Medulla oblongata (tissue), 1 donor: Measurements from ENCODE around the gene ATP1B3.
"Not testable (repeated sequence)": the region's sequence is repeated elsewhere in the genome, so short reads cannot be mapped to it uniquely, and the experiment has no call there.

Experiments
- DNase-seq: peaks from one replicate; pipeline ENCODE4 v3.0.0-alpha.2; 2015; ENCODE audit errors: extremely low spot score

Gene ATP1B3

GRCh38 chr3:141904203-141904602 is 27.8 kb downstream of the ATP1B3 start:
- no peak for DNase-seq

- DNase-seq: no peak
Measured at GRCh38 chr3:141905129-141905528, 28.7 kb downstream of the ATP1B3 start.

GRCh38 chr3:141909408-141909807 is 33.0 kb downstream of the ATP1B3 start:
- no peak for DNase-seq

GRCh38 chr3:141909986-141910385 is 33.5 kb downstream of the ATP1B3 start:
- DNase-seq: not testable (repeated sequence)

GRCh38 chr3:141913150-141913811 is 36.8 kb downstream of the ATP1B3 start:
- peak; percentile 30 for DNase-seq

GRCh38 chr3:141914311-141914710 is 37.9 kb downstream of the ATP1B3 start:
- DNase-seq: no peak

GRCh38 chr3:141915016-141915415 is 38.6 kb downstream of the ATP1B3 start:
- DNase-seq: peak; percentile 10

GRCh38 chr3:141915766-141916165 is 39.3 kb downstream of the ATP1B3 start:
- no peak for DNase-seq

GRCh38 chr3:141920701-141921100 is 44.3 kb downstream of the ATP1B3 start:
- no peak for DNase-seq

- no peak for DNase-seq
Measured at GRCh38 chr3:141921316-141921715, 44.9 kb downstream of the ATP1B3 start.

- DNase-seq: not testable (repeated sequence)
Measured at GRCh38 chr3:141925677-141926076, 49.2 kb downstream of the ATP1B3 start.

- DNase-seq: no peak
Measured at GRCh38 chr3:141926929-141927328, 50.5 kb downstream of the ATP1B3 start.

- DNase-seq: no peak
Measured at GRCh38 chr3:141928631-141929270, 52.3 kb downstream of the ATP1B3 start.

GRCh38 chr3:141929341-141929995 is 53.0 kb downstream of the ATP1B3 start:
- DNase-seq: no peak

- no peak for DNase-seq
Measured at GRCh38 chr3:141930801-141931200, 54.4 kb downstream of the ATP1B3 start.

- no peak for DNase-seq
Measured at GRCh38 chr3:141933421-141934300, 57.2 kb downstream of the ATP1B3 start.

- no peak for DNase-seq
Measured at GRCh38 chr3:141934354-141934753, 57.9 kb downstream of the ATP1B3 start.

GRCh38 chr3:141938011-141938500 is 61.6 kb downstream of the ATP1B3 start:
- DNase-seq: no peak

GRCh38 chr3:141939759-141940158 is 63.3 kb downstream of the ATP1B3 start:
- DNase-seq: no peak

GRCh38 chr3:141940194-141940776 is 63.8 kb downstream of the ATP1B3 start:
- peak; percentile 52 for DNase-seq

GRCh38 chr3:141941093-141941492 is 64.7 kb downstream of the ATP1B3 start:
- DNase-seq: no peak
